Gastrocnemius medialis (tissue), 4 donors: ENCODE data around the gene LRRC61.

Source experiments
- CTCF ChIP-seq, 5 experiments: fragments of 450-650 bp in 3 of 5; fragments of 200-600 bp in 2 of 5; sonication (generic) in 2 of 5; IDR thresholded peaks in 4 of 5; conservative IDR thresholded peaks in 1 of 5; 1 replicate in 4 of 5; 2 replicates in 1 of 5; pipeline ENCODE4 v1.5.1; 2016 to 2019; ENCODE audit warnings: antibody characterized with exemption in 5 of 5, mild to moderate bottlenecking in 3 of 5, moderate library complexity in 3 of 5
- POLR2A ChIP-seq, 2 donors: fragments of 450-650 bp; IDR thresholded peaks; one replicate each; pipeline ENCODE4 v1.6.1; 2017; ENCODE audit warnings: antibody characterized with exemption in 2 of 2, mild to moderate bottlenecking in 2 of 2, moderate library complexity in 2 of 2

GRCh38 chr7:150373049-150373801 is 50.1 kb downstream of the LRRC61 start:
- TF ChIP-seq CTCF (IDR thresholded peaks at IDR 0.05 in 4 of 5, conservative IDR thresholded peaks at IDR 0.05 in 1 of 5) (no peak), POLR2A (IDR thresholded peaks at IDR 0.05) (no peak)
